Adrenal gland (tissue), 5 donors: Measurements from ENCODE around the gene ERAP2.

ENCODE experiments used
- POLR2A ChIP-seq, 2 donors: fragments of 450-650 bp; IDR thresholded peaks; one replicate each; pipeline ENCODE4 v1.6.1; 2017; ENCODE audit warnings: antibody characterized with exemption in 2 of 2, mild to moderate bottlenecking in 2 of 2, moderate library complexity in 1 of 2
- TF ChIP-seq, protein P1 (sequence below), 6 experiments: fragments of 450-650 bp in 4 of 6; fragments of 200-600 bp in 2 of 6; sonication (generic) in 1 of 6; IDR thresholded peaks; 1 replicate in 5 of 6; 2 replicates in 1 of 6; pipeline versions ENCODE4 v1.5.1 to v1.8.0; 2016 to 2021; ENCODE audit warnings: antibody characterized with exemption in 6 of 6, mild to moderate bottlenecking in 2 of 6, moderate library complexity in 1 of 6
- donor health status: DM: no; HTN: no; CAD: no.

DNA sequence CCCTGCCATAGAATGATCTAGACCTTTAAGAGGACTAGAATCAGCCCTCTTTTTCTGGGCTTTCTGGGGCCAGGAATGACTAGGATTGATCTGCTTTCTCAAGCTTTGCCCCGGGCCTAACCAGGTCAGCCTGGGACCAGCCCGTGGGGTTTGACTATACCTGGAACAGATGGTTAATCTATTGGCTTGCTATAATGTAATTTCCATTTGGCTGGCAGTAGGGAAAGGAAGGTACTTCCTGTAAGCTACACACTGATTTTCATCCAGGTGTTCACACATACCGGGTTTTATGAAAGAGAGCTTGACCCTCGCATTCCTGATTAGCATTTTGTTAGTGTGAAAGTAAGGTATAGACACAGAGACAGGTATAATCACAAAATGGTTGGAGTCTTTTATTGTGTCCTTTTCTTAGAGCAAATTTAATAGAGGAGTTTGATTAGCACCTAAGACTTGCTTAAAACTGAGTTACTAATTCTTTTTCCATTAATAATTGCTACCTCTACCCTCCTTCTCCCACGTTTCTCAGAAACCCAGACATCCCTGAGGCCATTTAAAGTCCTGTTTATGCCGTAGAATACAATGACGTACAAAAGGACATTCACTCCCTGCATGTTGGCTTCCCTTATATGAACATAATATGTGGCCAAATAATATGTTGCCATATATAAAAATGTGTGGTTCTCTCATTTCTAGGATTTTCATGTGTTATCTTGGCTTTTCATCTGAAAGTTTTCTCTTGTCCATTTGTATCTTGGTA lies 76.9 kb downstream of the ERAP2 start:
- TF ChIP-seq, protein P1, sequence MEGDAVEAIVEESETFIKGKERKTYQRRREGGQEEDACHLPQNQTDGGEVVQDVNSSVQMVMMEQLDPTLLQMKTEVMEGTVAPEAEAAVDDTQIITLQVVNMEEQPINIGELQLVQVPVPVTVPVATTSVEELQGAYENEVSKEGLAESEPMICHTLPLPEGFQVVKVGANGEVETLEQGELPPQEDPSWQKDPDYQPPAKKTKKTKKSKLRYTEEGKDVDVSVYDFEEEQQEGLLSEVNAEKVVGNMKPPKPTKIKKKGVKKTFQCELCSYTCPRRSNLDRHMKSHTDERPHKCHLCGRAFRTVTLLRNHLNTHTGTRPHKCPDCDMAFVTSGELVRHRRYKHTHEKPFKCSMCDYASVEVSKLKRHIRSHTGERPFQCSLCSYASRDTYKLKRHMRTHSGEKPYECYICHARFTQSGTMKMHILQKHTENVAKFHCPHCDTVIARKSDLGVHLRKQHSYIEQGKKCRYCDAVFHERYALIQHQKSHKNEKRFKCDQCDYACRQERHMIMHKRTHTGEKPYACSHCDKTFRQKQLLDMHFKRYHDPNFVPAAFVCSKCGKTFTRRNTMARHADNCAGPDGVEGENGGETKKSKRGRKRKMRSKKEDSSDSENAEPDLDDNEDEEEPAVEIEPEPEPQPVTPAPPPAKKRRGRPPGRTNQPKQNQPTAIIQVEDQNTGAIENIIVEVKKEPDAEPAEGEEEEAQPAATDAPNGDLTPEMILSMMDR (IDR thresholded peaks at IDR 0.05): no peak
- no peak for TF ChIP-seq POLR2A (IDR thresholded peaks at IDR 0.05)
